PC-9 (cell line): ENCODE results near the gene SEC24D.

ENCODE experiments used
- CTCF ChIP-seq: fragments of 200-600 bp; sonication (generic); conservative IDR thresholded peaks from 2 replicates; pipeline ENCODE4 v1.6.1; 2017; ENCODE audit warnings: mixed run types, antibody characterized with exemption, mild to moderate bottlenecking, moderate library complexity
- EZH2 ChIP-seq: fragments of 200-600 bp; sonication (generic); IDR thresholded peaks from 2 replicates; pipeline ENCODE4 v1.8.0; 2017; ENCODE audit warnings: antibody characterized with exemption, low read depth

- no peak for TF ChIP-seq CTCF
- TF ChIP-seq EZH2 = no peak
These were observed 93.9 kb downstream of the SEC24D start for GRCh38 chr4:118742050-118742449.
